ENCODE results near the gene CAMK4. TPM values are rescaled to one million over a fixed set of nuclear protein-coding genes. Genes with fewer than 3 reads are reported as not detected.

The CAMK4 gene
- total RNA-seq, 4 donors from 2014 or later = 0.16 to 5.0 (median 4.4) TPM

DNA sequence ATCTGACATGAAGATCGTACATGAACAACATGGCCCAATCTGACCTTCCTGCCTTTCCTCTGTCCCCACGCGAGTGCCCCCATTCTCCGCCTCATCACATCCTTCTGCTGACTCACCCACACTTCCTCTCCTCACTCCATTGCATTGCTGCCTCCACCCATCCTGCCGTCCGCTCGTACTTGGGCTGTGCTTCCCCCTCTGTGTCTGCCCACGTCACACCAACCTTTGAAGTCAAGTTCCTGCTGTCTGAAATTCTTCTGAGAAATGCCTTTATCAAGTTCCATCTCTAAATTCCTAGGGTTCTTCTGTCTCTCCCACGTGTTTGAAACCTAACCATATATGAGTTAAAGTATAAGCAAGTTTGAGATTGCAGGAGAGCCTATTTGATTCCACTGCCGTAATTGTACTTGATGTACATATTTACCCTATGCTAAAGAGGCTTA, 306.1 kb downstream of the CAMK4 start:
- peak; percentile 89 for ATAC-seq
- Histone ChIP-seq H3K4me3 (no peak overlapping the region), H3K36me3 (no peaks in the 10 kb centered on the region), H3K9me3 (no peaks in the 10 kb centered on the region), H3K27me3 (no peaks in the 10 kb centered on the region), H3K27ac (peak overlapping the region in 1 of 4 donors; percentile 35), H3K4me1 (peaks cover 0 to 5% (median 0%) of the 10 kb centered on the region in 3 donors)
- TF ChIP-seq POLR2A (IDR thresholded peaks at IDR 0.05) = no peak
- no peak for TF ChIP-seq CTCF (IDR thresholded peaks at IDR 0.05)
- no peak for TF ChIP-seq POLR2AphosphoS5 (IDR thresholded peaks at IDR 0.05)
- TF ChIP-seq EP300 (IDR thresholded peaks at IDR 0.05) = no peak
- WGBS, 2 donors (ENCODE audit: low coverage in 1 of 2) = 47 to 53% methylated on average over 8 to 10 of the region's 10 CpGs

GRCh38 chr5:111532886-111533582, 308.9 kb downstream of the CAMK4 start:
- Histone ChIP-seq H3K4me1 (peaks cover 0 to 5% (median 0%) of the 10 kb centered on the region in 3 donors), H3K4me3 (no peak overlapping the region), H3K9me3 (no peaks in the 10 kb centered on the region), H3K36me3 (no peaks in the 10 kb centered on the region), H3K27ac (no peak overlapping the region), H3K27me3 (no peaks in the 10 kb centered on the region)
- no peak for TF ChIP-seq CTCF (IDR thresholded peaks at IDR 0.05)
- TF ChIP-seq POLR2AphosphoS5 (IDR thresholded peaks at IDR 0.05) = no peak
- no peak for TF ChIP-seq POLR2A (IDR thresholded peaks at IDR 0.05)
- no peak for TF ChIP-seq EP300 (IDR thresholded peaks at IDR 0.05)
- ATAC-seq = no peak
- WGBS, 2 donors (ENCODE audit: low coverage in 1 of 2) = 46 to 49% methylated on average over 5 of the region's 5 CpGs

GRCh38 chr5:111535879-111536549, 311.8 kb downstream of the CAMK4 start:
- Histone ChIP-seq H3K36me3 (no peaks in the 10 kb centered on the region), H3K4me1 (peaks cover 0 to 5% (median 0%) of the 10 kb centered on the region in 3 donors), H3K27me3 (no peaks in the 10 kb centered on the region), H3K9me3 (no peaks in the 10 kb centered on the region), H3K27ac (no peak overlapping the region), H3K4me3 (no peak overlapping the region)
- TF ChIP-seq CTCF (IDR thresholded peaks at IDR 0.05) (no peak), POLR2AphosphoS5 (IDR thresholded peaks at IDR 0.05) (no peak), EP300 (IDR thresholded peaks at IDR 0.05) (no peak), POLR2A (IDR thresholded peaks at IDR 0.05) (no peak)
- no peak for ATAC-seq
- WGBS, 2 donors (ENCODE audit: low coverage in 1 of 2) = 78 to 88% methylated on average over 1 of the region's 1 CpG

DNA sequence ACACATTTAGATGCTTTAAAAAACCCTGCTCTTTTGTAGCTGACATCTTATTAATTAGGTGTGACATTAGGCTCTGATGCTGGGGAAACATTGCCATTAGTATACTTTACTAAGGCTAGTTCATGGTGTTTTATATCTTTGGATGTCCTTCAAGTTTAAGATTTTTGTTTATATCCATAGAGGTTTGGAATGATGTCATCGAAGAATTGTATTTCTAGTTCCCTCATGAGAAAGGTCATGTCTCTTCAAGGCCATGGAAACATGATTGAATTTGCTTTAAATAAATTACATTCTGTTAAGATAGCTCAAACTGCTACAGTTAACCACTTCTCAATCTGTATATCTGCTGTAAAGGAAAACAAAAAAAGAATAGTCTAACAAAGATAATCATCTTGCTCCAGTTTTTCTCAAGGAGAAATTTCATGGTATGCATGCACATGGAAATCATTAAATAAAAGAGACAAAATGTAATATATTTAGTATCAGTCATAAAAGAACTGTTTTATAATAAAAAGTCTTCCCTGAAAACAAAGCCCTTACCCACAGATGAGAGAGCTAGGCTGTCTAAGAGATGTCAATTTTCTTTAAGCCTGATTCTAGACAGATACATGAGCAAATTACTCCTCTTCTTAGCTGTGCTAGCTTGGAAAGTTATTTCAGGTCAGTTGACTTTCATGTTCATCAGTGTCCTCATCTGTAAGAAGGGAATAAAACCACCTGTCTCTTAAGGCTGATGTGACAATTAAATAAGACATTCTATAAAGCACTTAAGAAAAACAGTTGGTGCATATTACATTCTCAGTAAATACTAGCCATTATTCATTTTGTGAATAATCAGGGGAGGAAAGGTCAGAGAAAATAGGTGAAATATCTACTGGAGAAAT, 313.2 kb downstream of the CAMK4 start:
- Histone ChIP-seq H3K27me3 (no peaks in the 10 kb centered on the region), H3K27ac (no peak overlapping the region), H3K4me3 (no peak overlapping the region), H3K36me3 (no peaks in the 10 kb centered on the region), H3K9me3 (no peaks in the 10 kb centered on the region), H3K4me1 (peaks cover 0 to 5% (median 0%) of the 10 kb centered on the region in 3 donors)
- ATAC-seq = no peak
- 24 to 41% methylated on average over 1 of the region's 1 CpG for WGBS, 2 donors (ENCODE audit: low coverage in 1 of 2)
- no peak for TF ChIP-seq POLR2AphosphoS5 (IDR thresholded peaks at IDR 0.05)
- TF ChIP-seq POLR2A (IDR thresholded peaks at IDR 0.05) = no peak
- TF ChIP-seq EP300 (IDR thresholded peaks at IDR 0.05) = no peak
- TF ChIP-seq CTCF (IDR thresholded peaks at IDR 0.05) = no peak

Other genes with a start within 250 kb of the CAMK4 start
- gene TSLP, start 152.7 kb upstream of the CAMK4 start, total RNA-seq = 1 to 10 TPM in 3 of 4 donors, under 1 TPM in 1; 0.96 to 3.6 (median 1.7) TPM
- 10 to 100 TPM; 18.7 to 30.7 (median 25.0) TPM for gene WDR36, start 132.0 kb upstream of the CAMK4 start, total RNA-seq

Data from gastroesophageal sphincter (tissue), 4 donors.